Fibroblast of pulmonary artery (primary cell): Measurements from ENCODE around the gene MACC1.

Experiments
- DNase-seq: peaks from one replicate; pipeline ENCODE4 v3.0.0-alpha.2; 2010; ENCODE audit warnings: low read depth
- H3K4me3 ChIP-seq: replicated peaks from 2 replicates; pipeline ENCODE4 v1.5.1; 2011; ENCODE audit warnings: low read depth, mild to moderate bottlenecking, control low read depth, low read length, moderate library complexity
- TF ChIP-seq, protein P1 (sequence below): IDR thresholded peaks from 2 replicates; pipeline ENCODE4 v1.5.1; 2011; ENCODE audit warnings: mild to moderate bottlenecking, control low read depth, low read length, inconsistent platforms; ENCODE audit errors: missing control alignments

Gene MACC1

DNA sequence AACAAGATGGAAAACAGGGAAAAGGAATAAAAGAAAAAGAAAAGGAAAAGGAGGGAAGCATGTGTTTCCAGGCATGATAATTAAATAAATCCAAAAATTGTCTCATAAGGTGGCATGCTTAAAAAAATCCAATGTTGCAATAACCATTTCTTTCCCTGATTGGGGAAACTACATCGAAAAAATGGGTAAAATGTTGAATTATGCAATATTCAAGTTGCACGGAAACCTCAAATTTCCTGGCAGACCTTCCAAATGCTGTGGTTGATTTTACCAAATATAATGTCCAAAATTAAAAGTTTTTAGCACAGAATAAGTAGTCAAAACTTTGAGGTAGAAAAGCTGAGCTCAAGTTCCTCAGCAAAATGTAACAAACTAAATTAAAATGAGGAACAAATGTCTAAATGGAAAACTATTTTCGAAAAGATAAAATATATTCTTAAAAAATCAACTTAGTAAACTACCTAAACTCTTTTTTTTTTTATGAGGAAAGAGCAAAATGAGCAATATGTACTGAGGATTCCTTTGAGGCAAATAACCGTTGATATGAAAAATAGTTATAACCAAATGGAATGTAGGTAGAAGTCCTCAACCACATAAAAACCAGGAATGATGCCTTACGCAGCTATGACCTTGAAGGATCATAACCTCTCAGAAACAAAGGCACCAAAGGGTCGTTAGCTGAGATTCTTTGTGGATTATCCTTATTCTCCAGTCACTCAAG is 52.6 kb downstream of the MACC1 start:
- TF ChIP-seq, protein P1, sequence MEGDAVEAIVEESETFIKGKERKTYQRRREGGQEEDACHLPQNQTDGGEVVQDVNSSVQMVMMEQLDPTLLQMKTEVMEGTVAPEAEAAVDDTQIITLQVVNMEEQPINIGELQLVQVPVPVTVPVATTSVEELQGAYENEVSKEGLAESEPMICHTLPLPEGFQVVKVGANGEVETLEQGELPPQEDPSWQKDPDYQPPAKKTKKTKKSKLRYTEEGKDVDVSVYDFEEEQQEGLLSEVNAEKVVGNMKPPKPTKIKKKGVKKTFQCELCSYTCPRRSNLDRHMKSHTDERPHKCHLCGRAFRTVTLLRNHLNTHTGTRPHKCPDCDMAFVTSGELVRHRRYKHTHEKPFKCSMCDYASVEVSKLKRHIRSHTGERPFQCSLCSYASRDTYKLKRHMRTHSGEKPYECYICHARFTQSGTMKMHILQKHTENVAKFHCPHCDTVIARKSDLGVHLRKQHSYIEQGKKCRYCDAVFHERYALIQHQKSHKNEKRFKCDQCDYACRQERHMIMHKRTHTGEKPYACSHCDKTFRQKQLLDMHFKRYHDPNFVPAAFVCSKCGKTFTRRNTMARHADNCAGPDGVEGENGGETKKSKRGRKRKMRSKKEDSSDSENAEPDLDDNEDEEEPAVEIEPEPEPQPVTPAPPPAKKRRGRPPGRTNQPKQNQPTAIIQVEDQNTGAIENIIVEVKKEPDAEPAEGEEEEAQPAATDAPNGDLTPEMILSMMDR, result no peak
- DNase-seq, result peak; percentile 66
- H3K4me3 ChIP-seq, result no peak overlapping the region

DNA sequence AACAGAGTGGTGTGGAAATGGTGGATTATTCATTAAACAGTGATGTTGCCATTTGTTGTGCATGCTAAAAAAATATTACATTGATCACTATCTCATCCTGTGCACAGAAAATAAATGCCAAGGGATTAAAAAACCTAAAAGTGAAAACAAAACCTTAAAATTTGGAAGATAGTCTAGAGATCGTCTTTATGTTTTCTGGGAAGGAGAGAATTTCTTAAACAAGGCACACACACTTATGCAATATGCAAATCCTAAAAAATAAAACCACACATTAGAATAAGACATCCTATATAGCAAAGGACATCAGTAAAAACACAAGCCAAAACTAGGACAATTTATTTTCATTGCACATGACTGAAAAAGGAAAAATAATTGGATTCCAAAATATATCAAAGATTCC is 54.5 kb downstream of the MACC1 start:
- TF ChIP-seq, protein P1, result no peak
- no peak for DNase-seq
- H3K4me3 ChIP-seq, result no peak overlapping the region

DNA sequence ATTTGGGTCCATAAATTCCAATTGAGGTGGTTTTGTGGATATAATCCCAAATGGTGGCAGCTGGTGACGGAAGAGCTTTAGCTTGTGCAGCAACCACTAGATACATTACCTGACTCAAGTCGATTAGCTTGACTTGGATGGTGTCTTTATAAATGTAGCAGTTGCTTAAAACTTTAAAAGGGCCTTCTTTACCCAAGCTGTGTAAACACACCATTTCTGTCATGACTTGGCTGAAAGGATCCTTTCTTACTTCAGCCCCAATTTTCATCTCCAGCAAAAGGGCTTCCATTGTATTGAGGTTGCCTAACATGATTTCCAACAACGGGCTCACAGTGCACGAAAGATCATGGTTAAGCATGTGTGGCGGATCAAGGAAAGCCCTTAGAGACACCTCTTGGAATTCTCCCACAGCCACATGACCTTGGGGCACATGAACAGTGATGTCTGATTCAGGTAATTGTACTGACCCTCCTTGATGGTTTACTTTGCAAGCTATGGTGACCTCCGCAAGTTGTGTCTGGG is 57.9 kb downstream of the MACC1 start:
- DNase-seq, result no peak
- TF ChIP-seq, protein P1, result no peak
- no peak overlapping the region for H3K4me3 ChIP-seq

DNA sequence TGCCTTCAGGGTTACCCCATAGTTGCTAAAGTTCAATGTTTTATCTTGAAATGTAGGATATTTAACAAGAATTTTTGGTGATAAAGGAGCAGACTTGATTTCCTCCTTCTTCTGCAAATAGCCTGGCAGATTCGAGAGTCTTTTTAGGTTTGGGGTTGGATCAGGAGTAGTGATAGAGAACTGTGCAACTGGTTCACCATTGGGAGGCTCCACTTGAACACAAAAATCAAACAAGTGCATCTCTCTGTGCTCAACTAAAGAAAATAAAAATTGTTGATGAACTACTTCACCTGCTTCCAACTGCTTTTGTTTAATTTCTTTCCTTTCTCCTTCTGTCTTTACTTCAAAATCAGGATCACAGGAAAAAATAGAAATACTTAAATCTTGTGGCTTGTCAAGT is 58.5 kb downstream of the MACC1 start:
- no peak overlapping the region for H3K4me3 ChIP-seq
- TF ChIP-seq, protein P1, result peak; percentile 53
- DNase-seq, result peak; percentile 68

DNA sequence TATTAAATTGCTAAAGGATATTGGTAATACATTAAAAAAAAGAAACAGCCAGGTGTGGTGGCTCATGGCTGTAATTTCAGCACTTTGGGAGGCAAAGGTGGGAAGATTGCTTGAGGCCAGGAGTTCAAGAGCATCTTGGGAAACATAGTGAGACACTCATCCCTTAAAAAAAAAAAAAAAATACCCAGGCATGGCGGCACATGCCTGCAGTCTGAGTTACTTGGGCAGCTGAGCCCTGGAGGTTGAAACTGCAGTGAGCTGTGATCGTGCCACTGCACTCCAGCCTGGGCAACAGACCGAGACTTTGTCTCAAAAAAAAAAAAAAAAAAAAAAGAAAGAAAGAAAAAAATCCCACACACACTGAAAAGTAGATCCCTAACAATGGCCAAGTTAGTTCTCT is 59.7 kb downstream of the MACC1 start:
- TF ChIP-seq, protein P1, result no peak
- H3K4me3 ChIP-seq, result no peak overlapping the region
- DNase-seq, result no peak

DNA sequence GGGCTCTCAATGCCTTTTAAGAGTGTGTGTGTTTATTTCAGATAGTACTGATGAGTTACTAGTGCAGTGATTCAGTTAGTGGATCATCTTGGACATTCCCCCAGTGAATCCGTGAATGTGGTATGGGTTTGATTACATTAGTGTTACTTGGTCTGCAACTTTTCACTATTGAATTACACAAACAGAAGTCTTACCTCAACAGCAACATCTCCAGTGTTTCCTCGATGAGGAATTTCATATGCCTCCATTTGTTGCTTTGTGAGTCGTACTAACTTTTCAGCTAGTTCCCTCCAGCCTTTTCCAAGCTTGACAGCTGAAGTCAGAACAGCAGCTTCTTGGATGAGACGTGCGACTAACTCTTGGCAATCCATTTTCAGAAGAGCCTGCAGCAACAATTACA is 63.2 kb downstream of the MACC1 start:
- no peak for DNase-seq
- no peak overlapping the region for H3K4me3 ChIP-seq
- TF ChIP-seq, protein P1, result no peak

DNA sequence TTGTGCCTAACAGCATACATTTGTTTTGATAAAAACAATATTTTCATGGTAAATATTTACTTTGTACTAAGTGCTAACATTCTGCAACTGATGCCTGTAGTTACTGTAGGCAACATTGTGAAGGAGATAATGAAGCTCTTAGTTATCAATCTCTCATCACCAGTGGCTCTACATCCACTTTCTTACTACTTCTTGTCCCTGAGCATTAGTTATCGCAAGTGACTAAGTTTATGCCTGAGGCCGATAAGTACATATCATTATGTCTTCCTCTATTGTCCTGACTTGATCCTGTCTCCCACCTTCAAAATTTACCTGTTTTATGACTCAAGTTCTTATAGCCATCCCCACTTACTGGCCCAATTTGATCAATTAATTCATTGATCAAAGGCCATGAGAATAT is 63.6 kb downstream of the MACC1 start:
- no peak overlapping the region for H3K4me3 ChIP-seq
- no peak for DNase-seq
- TF ChIP-seq, protein P1, result no peak
